Suppressor macrophage treated with lipopolysaccharide for 1 hour (primary cell): ENCODE results near the gene TRAF2.
A peak's percentile ranks its signal among the peaks of the same experiment; 100 is the strongest.

Source experiments
- DNase-seq, 3 donors: peaks; one replicate each; pipeline ENCODE4 v3.0.0-alpha.2; 2020 to 2022

The TRAF2 gene

GRCh38 chr9:136916330-136917184 is 30.2 kb downstream of the TRAF2 start:
- no peak for DNase-seq

- no peak for DNase-seq
These were observed 31.6 kb downstream of the TRAF2 start for GRCh38 chr9:136917902-136918301.

GRCh38 chr9:136920069-136920468 is 33.8 kb downstream of the TRAF2 start:
- DNase-seq: no peak

GRCh38 chr9:136920734-136921231 is 34.5 kb downstream of the TRAF2 start:
- no peak for DNase-seq

- DNase-seq: no peak
These were observed 35.0 kb downstream of the TRAF2 start for GRCh38 chr9:136921307-136921706.

- DNase-seq: no peak
These were observed 35.4 kb downstream of the TRAF2 start for GRCh38 chr9:136921718-136922117.

GRCh38 chr9:136922540-136922939 is 36.2 kb downstream of the TRAF2 start:
- no peak for DNase-seq

GRCh38 chr9:136923881-136924280 is 37.6 kb downstream of the TRAF2 start:
- DNase-seq: no peak

- DNase-seq: no peak
These were observed 39.3 kb downstream of the TRAF2 start for GRCh38 chr9:136925414-136926153.

GRCh38 chr9:136926154-136926704 is 39.9 kb downstream of the TRAF2 start:
- DNase-seq: no peak

- DNase-seq: no peak
These were observed 40.4 kb downstream of the TRAF2 start for GRCh38 chr9:136926749-136927148.

GRCh38 chr9:136927343-136928271 is 41.3 kb downstream of the TRAF2 start:
- peak; percentile 38 to 48 (median 38) for DNase-seq

- DNase-seq: peak; percentile 82 to 89 (median 84)
These were observed 42.3 kb downstream of the TRAF2 start for GRCh38 chr9:136928591-136928990.

- DNase-seq: no peak
These were observed 43.7 kb downstream of the TRAF2 start for GRCh38 chr9:136930014-136930413.

GRCh38 chr9:136931611-136932130 is 45.4 kb downstream of the TRAF2 start:
- DNase-seq: peak in 2 of 3 donors; percentile 11 to 29

GRCh38 chr9:136934277-136934676 is 48.0 kb downstream of the TRAF2 start:
- DNase-seq: no peak

GRCh38 chr9:136935651-136936050 is 49.3 kb downstream of the TRAF2 start:
- DNase-seq: peak; percentile 29 to 40 (median 38)

GRCh38 chr9:136936645-136937170 is 50.4 kb downstream of the TRAF2 start:
- no peak for DNase-seq

- DNase-seq: no peak
These were observed 51.1 kb downstream of the TRAF2 start for GRCh38 chr9:136937186-136938001.

GRCh38 chr9:136939431-136939995 is 53.2 kb downstream of the TRAF2 start:
- no peak for DNase-seq
